GM12864 (cell line): ENCODE data around the gene SEC22C.

Experiments
- DNase-seq: peaks from one replicate; pipeline ENCODE4 v3.0.0-alpha.2; 2011; ENCODE audit warnings: low read depth
- H3K4me3 ChIP-seq: 2 replicates; pipeline ENCODE4 v1.5.1; 2011; ENCODE audit warnings: mild to moderate bottlenecking, low read depth, low read length, control low read depth
- TF ChIP-seq, protein P1 (sequence below): IDR thresholded peaks from 2 replicates; pipeline ENCODE4 v1.5.1; 2011; ENCODE audit warnings: low read depth, mild to moderate bottlenecking, moderate library complexity, low read length, control low read depth, inconsistent platforms; ENCODE audit errors: missing control alignments

Gene SEC22C

DNA sequence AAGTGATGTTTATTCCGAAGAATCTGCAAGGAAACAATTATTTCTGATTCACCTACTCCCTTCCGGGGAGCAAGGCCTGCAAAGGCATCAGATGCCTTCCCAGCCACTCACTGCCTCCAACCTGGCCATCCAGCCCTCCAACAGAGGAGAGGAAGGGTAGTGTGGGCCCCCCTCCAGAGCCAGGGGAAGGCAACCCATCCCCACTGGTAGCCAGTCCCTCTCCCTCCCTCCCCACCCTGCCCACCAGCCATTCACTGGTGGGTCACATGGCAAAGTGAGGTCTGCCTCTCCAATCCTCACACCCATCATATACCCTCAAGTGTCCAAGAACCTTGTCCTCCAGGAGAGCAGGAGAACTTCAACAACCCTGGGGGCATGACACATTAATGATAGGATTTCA, 81.7 kb downstream of the SEC22C start:
- H3K4me3 ChIP-seq: no peak overlapping the region
- DNase-seq: no peak
- TF ChIP-seq, protein P1, sequence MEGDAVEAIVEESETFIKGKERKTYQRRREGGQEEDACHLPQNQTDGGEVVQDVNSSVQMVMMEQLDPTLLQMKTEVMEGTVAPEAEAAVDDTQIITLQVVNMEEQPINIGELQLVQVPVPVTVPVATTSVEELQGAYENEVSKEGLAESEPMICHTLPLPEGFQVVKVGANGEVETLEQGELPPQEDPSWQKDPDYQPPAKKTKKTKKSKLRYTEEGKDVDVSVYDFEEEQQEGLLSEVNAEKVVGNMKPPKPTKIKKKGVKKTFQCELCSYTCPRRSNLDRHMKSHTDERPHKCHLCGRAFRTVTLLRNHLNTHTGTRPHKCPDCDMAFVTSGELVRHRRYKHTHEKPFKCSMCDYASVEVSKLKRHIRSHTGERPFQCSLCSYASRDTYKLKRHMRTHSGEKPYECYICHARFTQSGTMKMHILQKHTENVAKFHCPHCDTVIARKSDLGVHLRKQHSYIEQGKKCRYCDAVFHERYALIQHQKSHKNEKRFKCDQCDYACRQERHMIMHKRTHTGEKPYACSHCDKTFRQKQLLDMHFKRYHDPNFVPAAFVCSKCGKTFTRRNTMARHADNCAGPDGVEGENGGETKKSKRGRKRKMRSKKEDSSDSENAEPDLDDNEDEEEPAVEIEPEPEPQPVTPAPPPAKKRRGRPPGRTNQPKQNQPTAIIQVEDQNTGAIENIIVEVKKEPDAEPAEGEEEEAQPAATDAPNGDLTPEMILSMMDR: no peak

DNA sequence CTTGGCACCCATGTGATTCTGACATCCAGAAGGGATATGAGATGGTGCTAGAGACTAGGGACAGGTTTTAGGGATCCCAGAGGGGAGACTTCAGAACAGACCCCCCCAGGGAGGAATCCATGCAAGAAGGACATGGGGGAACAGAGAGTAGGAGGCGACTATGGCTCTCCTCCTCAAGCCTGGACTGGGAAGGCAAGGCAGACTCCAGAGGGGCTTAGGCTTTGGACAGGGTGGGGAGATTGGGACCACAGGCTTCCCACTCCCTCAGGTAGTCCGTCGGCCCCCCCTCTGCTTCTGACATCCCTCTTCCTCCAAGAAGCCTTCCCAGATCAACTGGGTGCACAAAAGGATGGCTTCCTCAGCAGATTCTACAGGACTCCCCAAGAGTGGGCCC, 82.3 kb downstream of the SEC22C start:
- no peak overlapping the region for H3K4me3 ChIP-seq
- TF ChIP-seq, protein P1: no peak
- no peak for DNase-seq

DNA sequence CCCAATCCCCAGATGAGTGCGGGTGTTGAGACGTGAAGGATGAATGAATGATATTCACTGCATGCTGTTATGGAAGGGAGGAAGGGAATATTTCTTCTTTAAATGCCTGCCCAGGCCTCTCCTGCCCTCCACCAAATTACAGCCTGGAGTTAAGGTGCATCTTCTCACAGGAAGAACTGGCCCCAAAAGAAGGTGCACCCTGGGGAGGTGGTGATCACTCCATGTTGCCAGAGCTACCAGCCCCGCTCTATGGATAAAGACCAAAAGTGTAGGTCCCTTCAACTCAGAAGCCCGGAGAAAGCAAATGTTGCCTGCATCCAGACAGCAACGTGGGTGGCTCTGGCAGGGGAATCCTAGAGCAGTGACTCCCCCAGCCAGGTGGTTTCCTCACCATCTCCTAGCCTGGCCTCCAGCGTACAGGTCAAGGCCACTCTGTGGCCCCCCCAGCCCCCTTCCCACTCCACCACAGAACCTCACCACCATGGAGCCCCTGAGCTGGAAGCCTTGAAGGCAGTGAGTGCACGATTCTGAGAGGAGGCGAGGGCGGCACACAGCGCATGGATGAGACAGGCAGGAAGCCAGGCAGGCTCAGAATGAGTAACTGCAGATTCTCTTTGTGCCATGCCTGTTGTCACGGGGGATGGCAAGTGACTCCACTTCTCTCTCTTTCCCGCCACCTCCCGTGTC, 82.8 kb downstream of the SEC22C start:
- TF ChIP-seq, protein P1: no peak
- no peak overlapping the region for H3K4me3 ChIP-seq
- DNase-seq: no peak

DNA sequence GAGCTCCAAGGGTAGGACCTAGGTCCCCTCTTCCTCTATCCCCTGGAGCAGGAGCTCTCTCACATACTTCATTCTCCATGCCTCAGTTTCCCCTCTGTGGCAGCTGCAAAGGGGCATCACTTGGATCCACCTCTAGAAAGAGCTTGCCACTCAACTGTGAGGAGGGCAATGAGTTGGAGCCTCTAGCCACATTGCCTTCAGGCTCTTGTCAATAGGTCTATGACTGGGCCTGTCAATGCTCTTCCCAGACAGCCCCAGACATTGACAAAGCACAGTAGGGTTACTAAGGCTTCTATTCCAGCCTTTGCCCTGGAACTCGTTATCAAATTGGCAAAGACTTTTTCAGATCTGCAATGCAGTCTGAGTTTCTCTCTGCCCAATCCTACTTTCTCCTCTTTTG, 83.7 kb downstream of the SEC22C start:
- TF ChIP-seq, protein P1: no peak
- no peak for DNase-seq
- no peak overlapping the region for H3K4me3 ChIP-seq
